Psoas muscle (tissue), 8 donors: ENCODE measurements around the gene C8B. TPM values are rescaled to one million over a fixed set of nuclear protein-coding genes. Genes with fewer than 3 reads are reported as not detected.

Experiments
- ATAC-seq, 4 donors: fragments of 200-7000 bp; cut with Tn5 transposase; one replicate each; pipeline ENCODE4 v1.9.1; 2020; ENCODE audit warnings: moderate library complexity in 3 of 4, mild to moderate bottlenecking in 2 of 4
- DNase-seq, 2 donors: peaks; one replicate each; pipeline ENCODE4 v3.0.0-alpha.2; 2020
- H3K27ac ChIP-seq: fragments of 200-600 bp; one replicate; pipeline ENCODE4 v1.8.0; 2022
- H3K27me3 ChIP-seq, 3 donors: fragments of 200-600 bp in 1 of 3; one replicate each; pipeline versions ENCODE4 v1.6.1 to v1.8.0; 2013 to 2022; ENCODE audit warnings: low read length in 2 of 3, mild to moderate bottlenecking in 2 of 3, moderate library complexity in 1 of 3; ENCODE audit not compliant: insufficient read depth in 3 of 3
- H3K36me3 ChIP-seq, 2 donors: fragments of 200-600 bp in 1 of 2; one replicate each; pipeline versions ENCODE4 v1.6.1 to v1.8.0; 2013 to 2022; ENCODE audit warnings: low read depth in 1 of 2, mild to moderate bottlenecking in 1 of 2, moderate library complexity in 1 of 2; ENCODE audit not compliant: insufficient read depth in 1 of 2
- H3K4me1 ChIP-seq: fragments of 200-600 bp; one replicate; pipeline ENCODE4 v1.8.0; 2022
- H3K4me3 ChIP-seq: fragments of 200-600 bp; one replicate; pipeline ENCODE4 v1.8.0; 2022; ENCODE audit warnings: mild to moderate bottlenecking
- H3K9me3 ChIP-seq: fragments of 200-600 bp; one replicate; pipeline ENCODE4 v1.8.0; 2022
- CTCF ChIP-seq: fragments of 200-600 bp; IDR thresholded peaks from one replicate; pipeline ENCODE4 v1.8.0; 2022; ENCODE audit warnings: antibody characterized with exemption
- WGBS, 3 donors: extraction: QIAGEN DNeasy Blood & Tissue Kit; methylation state at CpG; one replicate each; pipeline versions ENCODE4 v1.1.6 to v1.1.7; 2013; 5-methylcytosine and 5-hydroxymethylcytosine counted together
- intact Hi-C, 2 donors: fragments of 100-400 bp; cut with DNase I; formaldehyde crosslinking; loops; one replicate each; pipeline versions ENCODE4 v1.11.0 to v1.14.2; 2022
- polyA plus RNA-seq, 3 donors: library from polyadenylated mRNA; stranded (reverse); fragments of 200-250 nt; gene quantifications; one replicate each; pipeline ENCODE4 v1.2.3, GENCODE V29; 2013
- total RNA-seq, 4 donors: library from RNA; stranded (reverse); fragmentation: NEBNext Ultra II Directional in 2 of 4; extraction: Animal tissue kit (Norgen Biotek cat#: 25700) in 2 of 4; gene quantifications; one replicate each; pipeline versions ENCODE4 v1.2.1 to v1.2.4, GENCODE V29; 2021 to 2023
- donor health status: healthy with polysubstance abuse.
- donor health status: DM: no; HTN: no; CAD: no; lungs with moderate emphysema.
- donor health status: Bipolar disorder and iron deficiency.
- donor health status: healthy.
- donor health status: DM: yes; HTN: yes; CAD: no.
- donor health status: DM: no; HTN: no; CAD: no.
- donor health status: DM: no; HTN: no; CAD: no.
- donor health status: DM: yes; HTN: yes; CAD: no.

C8B gene
- total and polyA plus RNA-seq, 7 donors = not detected

GRCh38 chr1:56915960-56916359, 49.9 kb downstream of the C8B start:
- 54 to 65% (median 58%) methylated on average over 4 of the region's 4 CpGs for WGBS, 3 donors
- no peaks in the 10 kb centered on the region for H3K36me3 ChIP-seq
- TF ChIP-seq CTCF = no peak
- intact Hi-C loops = no loop called here
- no peaks in the 10 kb centered on the region for H3K9me3 ChIP-seq
- no peak overlapping the region for H3K27ac ChIP-seq
- H3K4me1 ChIP-seq = no peaks in the 10 kb centered on the region
- H3K4me3 ChIP-seq = no peak overlapping the region
- H3K27me3 ChIP-seq = no peaks in the 10 kb centered on the region
- DNase-seq (no peak), ATAC-seq (no peak)

- no peaks in the 10 kb centered on the region for H3K4me1 ChIP-seq
- WGBS, 3 donors = 87 to 89% (median 88%) methylated on average over 12 of the region's 12 CpGs
- no peak for ATAC-seq
- DNase-seq = no peak
- intact Hi-C loops = no loop called here
- TF ChIP-seq CTCF = no peak
- no peak overlapping the region for H3K4me3 ChIP-seq
- H3K27ac ChIP-seq = no peak overlapping the region
- no peaks in the 10 kb centered on the region for H3K9me3 ChIP-seq
- no peaks in the 10 kb centered on the region for H3K36me3 ChIP-seq
- H3K27me3 ChIP-seq = no peaks in the 10 kb centered on the region
These were observed 53.5 kb downstream of the C8B start for GRCh38 chr1:56912325-56912724.

- H3K9me3 ChIP-seq = no peaks in the 10 kb centered on the region
- ATAC-seq = peak in 1 of 4 donors; percentile 53
- H3K27me3 ChIP-seq = no peaks in the 10 kb centered on the region
- no peaks in the 10 kb centered on the region for H3K4me1 ChIP-seq
- no peak overlapping the region for H3K4me3 ChIP-seq
- DNase-seq = no peak
- 56 to 70% (median 57%) methylated on average over 7 of the region's 7 CpGs for WGBS, 3 donors
- H3K27ac ChIP-seq = no peak overlapping the region
- H3K36me3 ChIP-seq = no peaks in the 10 kb centered on the region
- TF ChIP-seq CTCF = no peak
- intact Hi-C loops = no loop called here
These were observed 54.5 kb downstream of the C8B start for GRCh38 chr1:56911098-56911938.

GRCh38 chr1:56910441-56910985, 55.3 kb downstream of the C8B start:
- no peak for DNase-seq

More at GRCh38 chr1:56910441-56910985, 55.3 kb downstream of the C8B start:
- Histone ChIP-seq H3K9me3 (no peaks in the 10 kb centered on the region), H3K4me3 (no peak overlapping the region), H3K27ac (no peak overlapping the region), H3K36me3 (no peaks in the 10 kb centered on the region), H3K27me3 (no peaks in the 10 kb centered on the region), H3K4me1 (no peaks in the 10 kb centered on the region)
- 27 to 55% (median 30%) methylated on average over 4 of the region's 4 CpGs for WGBS, 3 donors
- intact Hi-C loops = no loop called here
- ATAC-seq = peak in 1 of 4 donors; percentile 60
- no peak for TF ChIP-seq CTCF
